A172 (cell line): ENCODE results near the gene SACS. TPM values are rescaled to one million over a fixed set of nuclear protein-coding genes. Genes with fewer than 3 reads are reported as not detected.

Source experiments
- DNase-seq: peaks from one replicate; pipeline ENCODE4 v3.0.0-alpha.2; 2015; ENCODE audit warnings: low spot score
- total RNA-seq: library from RNA; depleted of rRNA; stranded (reverse); fragments of >200 nt; shearing (Covaris generic); gene quantifications from 2 replicates; pipeline ENCODE4 v1.2.3, GENCODE V29; 2014

Gene SACS
- total RNA-seq, 1 experiment from 2014 or later: 49.7 TPM

DNA sequence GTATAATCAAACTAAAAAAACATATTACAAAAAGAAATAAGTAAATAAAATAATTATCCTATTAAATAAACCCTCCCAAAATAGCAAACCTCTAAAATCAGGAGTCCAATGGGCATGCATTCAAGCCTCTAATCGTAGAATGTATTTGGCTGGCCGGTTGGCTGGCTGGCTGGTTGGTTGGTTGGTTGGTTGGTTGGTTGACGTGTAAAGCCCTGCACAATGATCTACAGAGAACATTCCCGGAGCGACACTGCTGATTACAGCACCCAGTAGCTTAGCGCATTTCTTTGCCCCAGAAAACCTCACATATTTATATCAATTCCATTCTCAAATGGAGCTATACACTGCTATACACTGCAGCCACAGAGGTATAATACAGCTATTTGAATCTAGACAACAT, 65.6 kb downstream of the SACS start:
- no peak for DNase-seq

DNA sequence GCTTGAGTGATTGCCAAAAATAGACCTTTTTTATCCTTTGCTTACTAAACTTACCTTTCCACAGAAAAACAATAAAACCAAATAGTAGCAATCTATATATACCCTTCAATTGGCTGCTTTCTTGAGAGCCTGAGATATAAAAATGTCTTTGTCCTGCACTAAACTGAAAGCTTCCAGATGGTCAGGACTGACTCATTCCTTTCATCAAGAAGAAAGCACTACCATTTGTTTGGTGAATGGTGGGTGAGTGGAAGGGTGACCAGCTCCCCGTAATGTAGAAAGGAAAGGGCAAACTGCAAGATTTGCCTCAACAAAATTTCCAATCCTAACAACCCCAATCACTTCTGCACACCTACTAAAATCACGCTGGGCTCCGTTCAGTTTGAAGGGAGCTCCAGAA, 67.8 kb downstream of the SACS start:
- DNase-seq: no peak

DNA sequence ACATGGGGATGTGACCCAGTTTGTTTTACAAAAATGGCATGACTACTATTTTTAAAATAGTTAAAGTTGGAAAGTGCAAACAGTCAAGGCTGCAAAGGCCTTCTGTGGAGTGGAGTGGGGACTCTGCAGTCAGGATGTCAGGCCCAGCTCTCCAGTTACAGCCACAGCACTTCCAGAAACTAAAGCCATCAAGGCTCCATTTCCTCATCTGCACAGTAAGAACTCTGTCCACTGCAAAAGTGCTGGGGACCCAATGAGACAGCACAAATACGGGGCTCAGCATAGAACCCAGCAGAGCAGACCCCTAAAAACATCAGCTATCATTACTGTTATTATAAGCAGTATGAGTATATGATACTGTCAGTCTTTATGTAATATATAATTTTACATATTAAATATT, 73.6 kb downstream of the SACS start:
- DNase-seq: no peak

DNA sequence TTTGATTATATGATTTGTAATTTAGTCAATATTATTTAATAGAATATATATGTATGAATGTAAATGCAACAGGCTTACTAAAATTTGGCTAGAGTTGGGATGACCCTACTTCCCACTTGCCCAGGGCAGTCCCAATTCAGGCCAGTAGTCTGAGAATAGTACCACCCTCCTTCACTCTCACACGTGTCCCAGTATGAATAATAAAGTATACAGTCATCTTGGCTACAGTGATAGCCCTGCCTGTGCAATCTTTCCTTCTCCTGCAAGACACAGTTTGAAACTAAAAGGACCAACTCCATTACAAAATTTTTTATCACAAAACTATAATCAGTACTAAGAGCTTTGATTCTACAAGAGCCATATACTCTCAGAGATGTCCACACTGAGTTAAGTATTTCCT, 76.2 kb downstream of the SACS start:
- DNase-seq: no peak

DNA sequence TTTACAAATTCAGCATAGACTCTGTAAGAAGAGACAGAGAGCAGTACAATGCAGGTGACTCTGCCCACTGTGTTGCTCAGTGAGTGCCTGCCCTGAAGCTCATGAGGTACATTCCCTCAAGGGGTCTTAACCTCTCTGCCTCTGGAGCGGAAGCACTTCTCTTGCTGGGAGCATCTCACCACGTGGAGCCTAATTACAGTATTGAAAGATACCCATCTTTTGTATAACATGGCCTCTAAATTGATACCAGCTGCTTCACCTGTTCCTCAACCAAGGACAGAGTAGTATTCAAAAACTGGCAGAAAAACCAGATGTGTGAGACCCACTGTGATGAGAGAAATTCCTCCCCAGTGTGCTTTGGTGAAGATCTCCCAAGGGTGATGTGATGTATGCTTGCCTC, 77.1 kb downstream of the SACS start:
- DNase-seq: no peak

DNA sequence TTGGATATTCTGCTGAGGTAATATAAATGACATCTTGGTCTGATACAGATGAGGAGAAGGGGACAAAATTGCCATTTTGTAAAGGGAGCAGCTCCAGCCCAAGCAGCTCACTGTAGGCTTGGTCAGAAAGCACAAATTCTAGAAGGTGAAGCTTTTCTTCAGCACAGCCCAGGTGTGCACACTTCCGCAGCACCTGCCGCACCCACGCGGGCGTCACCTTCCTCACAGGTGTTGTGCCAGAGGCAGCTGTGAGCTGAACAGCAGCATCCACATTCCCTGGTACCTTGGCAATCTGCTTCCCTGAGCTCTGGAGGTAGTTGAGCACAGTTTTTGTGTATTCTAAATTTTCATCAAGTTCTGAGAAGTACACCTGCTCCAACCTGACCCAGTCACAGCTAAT, 79.0 kb downstream of the SACS start:
- no peak for DNase-seq

DNA sequence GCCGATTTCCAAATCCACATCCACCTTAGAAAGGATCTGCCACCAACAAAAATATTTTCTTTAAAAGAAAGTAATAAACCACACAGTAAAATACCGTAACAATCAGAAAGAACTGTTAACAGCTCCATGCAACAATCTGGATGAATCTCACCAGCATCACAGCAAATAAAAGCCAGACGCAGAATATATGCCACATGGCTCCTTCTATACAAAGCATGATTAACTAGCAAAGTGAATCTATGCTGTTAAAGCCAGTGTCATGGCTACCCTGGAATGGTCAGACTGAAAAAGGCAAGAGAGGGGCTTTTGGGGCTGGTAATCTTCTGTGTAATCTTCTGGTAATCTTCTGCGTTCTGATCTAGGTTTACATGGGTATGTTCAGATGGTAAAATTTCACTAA, 81.3 kb downstream of the SACS start:
- no peak for DNase-seq

DNA sequence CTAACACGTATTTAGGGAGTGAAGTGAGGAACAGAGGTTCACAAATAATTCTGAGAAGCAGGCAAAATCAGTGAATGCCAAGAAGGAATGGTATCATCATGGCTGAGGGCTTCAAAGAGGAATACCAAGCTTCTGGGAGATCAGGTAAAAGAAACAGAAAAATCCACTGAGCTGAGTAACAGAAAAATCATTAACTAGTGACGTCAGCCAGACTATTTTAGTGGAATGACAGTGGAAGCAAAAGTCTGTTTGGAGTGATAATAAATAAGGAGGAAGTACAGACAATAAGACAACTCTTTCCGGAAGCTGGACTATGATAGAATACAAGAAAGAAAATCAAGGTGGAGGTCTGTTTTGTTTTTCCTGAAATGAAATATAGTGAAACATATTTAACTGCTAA, 83.5 kb downstream of the SACS start:
- no peak for DNase-seq

DNA sequence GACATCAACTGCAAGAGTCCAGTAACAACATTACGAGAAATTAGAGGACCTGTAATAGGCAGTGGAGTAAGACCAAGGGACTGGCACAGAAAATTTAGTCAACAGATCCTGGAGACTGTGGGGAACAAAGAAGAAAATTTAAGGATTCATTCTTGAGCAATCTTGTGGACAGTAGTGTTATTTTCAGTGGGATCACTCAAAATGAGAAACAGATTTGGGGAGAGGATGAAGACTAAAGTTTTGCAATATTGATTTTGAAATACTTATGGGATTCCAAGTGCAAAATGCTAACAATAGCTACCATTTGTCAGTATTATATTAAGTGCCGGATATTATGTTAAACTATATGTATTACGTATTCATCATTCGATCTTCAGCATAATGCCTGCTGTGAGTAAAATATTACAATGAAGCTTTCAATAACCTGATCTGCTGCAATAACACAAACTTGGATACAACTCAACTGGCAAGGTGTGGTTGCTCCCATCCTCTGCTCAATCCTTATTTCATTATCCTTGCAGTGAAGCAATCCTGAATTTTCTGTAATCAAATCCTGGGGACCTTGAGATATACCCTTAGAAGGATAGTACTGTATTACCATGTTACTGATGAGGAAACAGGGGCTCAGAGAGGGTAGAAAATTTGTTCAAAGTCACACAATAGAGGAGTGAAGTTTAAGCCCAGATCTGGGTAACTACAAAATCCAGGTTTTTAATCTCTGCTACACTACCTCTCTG, 84.2 kb downstream of the SACS start:
- no peak for DNase-seq

DNA sequence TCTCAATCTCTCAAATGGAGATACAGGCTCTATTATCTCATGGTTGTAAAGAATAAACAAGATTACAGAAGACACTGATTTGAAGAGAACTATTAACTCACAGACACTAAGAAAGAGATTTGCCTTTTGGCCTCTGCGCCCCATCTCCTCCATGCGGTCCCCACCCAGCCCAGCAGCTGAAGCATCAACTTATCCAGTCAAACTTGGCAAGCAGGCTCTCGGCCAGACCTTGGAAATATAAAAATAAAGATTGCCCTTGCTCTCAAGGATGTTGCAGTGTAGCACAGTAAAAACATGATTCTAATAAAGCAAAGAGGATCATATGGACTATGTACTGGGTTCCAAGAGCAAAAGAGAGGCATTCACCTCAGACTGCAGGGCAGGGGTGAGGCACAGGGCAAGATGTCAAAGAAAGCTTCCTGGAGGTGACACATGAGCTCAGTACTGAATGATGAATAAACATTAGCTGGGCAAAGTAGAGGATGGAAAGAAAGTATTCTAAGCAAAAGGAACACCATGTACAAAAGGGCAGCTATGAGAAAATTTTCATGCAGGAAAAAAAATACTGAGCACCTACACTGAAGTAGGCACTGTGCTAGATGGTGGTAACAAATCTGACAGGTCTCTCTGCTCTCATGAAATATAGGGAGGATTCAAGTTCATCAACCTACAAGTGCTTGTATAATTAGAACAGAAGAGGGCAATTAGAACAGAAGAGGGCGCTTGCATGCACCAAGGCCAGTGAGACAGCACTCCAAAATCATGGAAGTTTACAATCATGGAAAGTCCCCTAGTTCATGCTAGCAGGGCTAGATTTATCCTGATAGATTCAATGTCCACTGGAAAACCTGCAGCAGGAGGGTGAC, 85.0 kb downstream of the SACS start:
- no peak for DNase-seq

DNA sequence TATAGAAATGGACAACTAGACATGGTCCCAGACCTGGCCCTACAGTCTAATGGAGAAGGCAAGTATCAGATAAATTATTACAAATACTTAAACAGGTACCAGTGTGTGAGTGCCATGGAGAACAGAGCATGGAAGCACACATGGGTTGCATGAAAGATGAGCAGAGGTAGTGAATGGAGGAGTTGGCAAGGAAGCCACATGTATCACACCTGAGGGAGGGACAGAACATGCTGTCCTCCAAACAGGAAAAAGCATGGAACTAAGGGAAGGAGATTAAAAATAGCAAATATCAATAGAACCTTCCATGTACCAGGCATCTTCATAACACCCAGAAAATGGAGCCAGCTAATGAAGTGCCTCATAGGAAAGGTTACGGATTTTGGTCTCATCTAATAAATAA, 85.9 kb downstream of the SACS start:
- no peak for DNase-seq

DNA sequence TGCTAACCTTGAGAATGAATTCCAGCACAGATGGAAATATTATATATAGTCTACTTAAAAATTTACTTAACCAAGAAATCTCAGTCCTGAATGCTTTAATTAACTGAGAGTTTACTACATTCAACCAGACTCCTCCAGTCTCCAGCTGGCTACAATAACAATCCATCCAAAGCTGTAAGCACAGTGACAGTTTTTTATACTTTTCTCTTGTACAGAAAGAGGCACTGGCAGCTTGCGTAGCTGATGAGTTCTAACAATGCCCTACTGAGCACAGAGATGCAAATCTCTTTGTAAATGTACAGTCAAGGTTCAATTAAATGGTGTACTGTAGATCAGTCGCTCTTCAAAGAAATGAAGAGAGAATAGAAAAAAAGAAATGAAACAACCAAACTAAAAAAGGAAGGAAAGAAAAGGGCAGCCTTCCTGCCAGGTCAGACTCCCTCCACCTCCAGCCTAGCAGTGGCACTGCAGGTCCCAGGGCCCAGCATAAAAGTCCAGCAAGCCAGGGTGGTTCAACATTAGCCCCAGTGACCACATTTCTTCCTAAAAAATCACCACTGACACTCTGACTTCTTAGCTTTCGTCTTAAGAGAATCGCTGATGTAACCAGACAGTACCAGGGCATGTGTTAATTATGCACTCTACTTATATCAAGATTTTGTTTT, 88.4 kb downstream of the SACS start:
- no peak for DNase-seq

DNA sequence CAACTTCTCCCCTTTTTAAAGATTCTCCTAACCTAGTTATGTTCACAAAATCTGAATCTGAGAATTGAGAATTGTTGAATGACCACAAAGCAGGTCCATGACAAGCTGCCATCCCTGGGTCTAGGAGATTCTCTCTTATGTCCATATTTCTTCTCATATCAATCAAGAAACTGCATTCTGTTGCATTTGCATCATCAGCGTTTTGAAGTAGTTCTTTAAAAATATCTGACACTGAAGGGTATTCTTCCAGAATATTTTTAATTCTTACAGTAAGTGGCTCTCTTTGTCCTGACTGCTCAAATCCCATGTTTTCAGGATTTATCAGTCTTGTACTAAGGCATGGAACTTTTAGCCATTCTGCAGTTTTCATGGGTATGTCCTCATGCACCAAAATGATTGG, 94.3 kb downstream of the SACS start:
- DNase-seq: no peak

DNA sequence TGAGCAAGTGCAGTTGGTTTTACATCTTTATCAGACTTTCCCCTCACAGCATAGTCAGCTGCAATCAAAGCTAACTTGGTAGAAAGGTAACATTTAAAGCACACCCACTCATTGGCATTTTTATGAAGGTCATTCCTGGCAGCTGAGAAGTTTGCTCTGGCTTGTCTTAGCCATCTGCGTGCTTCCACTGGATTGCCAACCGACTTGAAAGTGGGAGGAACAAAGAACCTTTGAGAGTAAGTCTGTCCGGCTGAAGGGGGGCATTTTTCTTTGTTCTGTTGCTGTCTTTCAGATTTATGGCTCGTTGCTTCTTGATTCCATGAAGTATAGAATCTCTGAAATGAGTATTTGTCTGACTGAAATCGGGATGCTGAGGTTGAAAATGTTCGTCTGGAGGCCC, 103.1 kb downstream of the SACS start:
- DNase-seq: no peak

DNA sequence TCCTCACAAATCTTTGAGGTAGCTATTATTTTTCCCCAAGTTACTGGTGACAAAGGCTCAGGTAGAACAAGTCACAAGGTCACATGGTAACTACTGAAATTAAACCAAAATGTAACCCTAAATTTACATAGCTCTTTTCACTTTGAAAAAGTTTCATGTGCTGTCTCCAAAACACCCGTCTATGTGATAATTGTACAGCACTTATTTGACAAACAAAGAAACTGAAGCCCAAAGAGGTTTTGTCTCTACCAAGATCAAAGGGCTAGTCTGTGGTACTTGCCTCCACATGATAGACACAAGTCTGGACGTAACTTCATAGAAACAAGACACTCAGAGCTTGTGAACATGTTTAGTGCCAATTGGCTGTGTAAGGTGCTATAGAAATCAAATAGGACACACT, 108.3 kb downstream of the SACS start:
- DNase-seq: no peak

DNA sequence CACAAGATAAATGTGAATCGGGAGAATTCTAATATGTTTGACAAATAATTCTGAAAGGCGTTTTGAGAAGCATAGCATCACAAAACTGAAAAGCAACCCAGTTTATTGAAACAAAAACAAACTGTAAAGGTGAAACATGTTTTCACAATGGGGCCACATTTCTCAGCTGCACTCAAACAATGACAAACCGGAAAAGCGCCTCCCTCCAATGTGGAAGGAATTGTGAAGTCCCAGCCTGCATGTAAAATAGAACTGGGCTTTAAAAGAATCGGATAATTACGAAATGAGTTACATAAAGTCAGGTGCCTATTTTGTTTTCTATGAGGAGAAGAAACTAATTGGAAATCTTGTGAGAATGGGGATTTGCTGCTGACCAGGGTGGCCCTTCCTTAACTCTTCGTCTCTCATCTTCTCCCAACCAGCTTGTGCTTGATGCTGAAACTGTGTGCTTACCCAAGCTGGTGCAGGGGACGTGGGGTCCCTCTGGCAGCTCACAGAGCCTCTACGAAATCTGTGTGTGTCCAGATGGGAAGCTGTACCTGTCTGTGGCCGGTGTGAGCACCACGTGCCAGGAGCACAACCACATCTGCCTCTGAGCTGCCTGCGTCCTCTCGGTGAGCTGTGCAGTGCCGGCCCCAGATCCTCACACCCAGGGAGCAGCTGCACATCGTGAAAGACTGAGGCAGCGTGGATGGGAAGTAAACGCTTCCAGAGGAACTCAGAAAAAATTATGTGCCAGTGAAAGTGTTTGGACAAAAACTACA, 109.4 kb downstream of the SACS start:
- no peak for DNase-seq

DNA sequence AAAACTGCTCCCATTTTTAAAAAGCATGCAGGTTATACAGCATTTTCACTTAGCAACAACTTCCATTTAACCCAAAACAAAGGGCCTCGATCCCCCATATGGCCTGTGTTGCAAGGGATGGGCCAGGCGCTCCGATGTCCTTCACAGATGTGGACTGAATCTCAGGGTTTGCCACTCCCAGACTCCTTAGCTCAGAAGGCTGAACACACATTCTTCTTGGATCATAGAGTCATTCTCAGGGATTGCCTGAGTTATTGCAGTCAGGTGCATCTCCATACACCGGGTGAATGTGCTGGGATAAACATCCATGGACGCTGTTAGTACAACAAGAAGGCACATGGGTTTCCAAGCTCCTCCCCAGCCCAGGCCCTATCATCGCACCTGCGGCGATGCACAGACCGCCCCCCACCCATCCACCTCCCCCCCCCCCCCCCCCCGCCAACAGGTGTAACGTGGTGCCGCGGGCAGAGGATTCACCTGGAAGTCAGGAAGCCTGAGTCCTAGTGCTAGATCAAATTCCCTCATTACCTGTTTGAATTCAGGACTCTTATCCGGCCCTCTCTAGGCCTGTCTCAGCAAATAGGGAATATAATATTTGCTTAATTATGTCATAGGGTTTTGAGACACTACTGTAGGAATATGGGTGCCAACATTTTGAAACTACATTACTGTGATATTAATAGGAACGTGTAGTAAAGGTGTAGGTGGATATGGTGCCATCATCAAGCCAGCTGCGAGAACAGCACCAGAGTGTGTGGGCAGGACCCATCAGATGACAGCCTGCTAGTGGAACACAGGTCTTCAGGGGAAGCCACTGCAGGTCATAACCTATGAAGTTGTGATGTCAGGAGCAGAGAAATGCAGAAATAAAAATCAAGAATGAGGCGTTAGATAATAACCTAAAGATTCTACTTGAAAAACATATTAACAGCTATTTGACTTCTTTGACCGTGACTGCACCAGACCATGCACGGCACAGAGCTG, 110.9 kb downstream of the SACS start:
- DNase-seq: no peak

DNA sequence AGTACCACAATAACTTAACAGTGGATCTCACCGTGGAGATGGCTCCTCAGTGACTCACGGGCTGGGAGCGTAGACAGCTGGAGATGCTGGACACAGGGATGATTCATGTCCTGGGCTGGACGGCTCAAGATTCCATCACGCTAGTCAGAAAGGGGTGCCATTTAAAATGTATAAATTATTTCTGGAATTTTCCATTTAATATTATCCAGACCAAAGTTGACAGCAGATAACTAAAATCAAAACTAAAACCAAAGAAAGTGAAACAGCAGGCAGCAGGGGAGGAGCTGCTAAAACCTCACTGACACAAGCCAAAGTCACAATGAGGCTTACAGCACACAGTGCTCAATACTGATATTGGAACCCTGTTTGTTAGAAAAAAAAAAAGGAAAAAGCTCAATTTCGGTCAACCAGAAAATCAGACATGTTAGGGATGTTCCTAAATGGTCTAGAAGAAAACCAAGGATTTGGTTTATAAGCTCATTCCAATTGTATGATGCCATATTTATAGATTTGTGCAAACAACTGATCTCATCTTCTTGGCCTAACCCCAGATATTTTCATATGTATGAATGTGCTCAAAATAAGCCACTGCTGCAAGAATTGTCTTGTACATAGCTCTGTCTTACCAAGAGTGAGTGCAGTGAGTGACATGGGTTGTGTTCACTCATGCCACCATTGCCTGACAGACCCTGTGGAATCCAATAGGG, 111.8 kb downstream of the SACS start:
- peak; percentile 84 for DNase-seq

DNA sequence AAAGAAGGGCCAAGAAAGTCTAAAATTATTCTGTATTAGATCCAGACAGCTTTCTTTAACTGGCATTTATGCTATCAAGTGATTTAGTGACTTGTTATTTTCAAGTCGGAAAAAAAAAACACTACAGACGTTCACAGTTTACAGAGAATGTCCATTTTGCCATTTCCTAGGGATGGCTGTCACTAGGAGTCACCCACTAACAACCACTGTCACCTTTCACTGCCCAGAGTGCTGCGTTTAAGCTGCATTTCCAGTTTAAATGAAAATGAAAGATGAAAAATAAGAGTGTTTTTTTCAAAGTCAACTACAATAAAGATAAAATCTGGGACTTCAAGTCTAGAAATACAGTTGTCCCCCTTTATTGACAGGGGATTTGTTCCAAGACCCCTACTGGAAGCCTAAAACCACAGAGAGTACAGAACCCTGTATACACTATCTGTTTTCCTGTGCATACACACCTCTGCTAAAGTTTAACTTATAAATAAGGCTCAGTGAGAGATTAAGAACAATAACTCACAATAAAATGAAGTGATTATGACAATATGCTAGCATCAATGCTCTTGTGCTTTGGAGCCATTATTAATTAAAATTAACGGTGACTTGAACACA, 112.5 kb downstream of the SACS start:
- DNase-seq: no peak

DNA sequence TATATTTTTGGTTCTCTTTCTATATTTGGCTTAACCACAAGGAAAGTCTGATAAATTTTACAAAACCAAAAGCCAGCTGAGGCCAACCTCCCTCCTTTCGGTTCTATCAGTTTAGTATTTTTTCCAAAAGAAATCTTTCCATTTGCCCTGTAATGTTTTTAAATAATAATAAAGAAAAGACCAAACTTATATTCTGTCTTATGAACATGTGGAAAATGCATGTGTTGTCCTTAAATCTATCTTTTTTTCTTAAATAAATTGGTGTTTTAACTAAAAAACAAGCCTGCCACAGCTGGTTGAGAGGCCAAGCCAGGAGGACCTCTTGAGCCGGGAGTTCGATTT, 113.6 kb downstream of the SACS start:
- no peak for DNase-seq
